ENCODE data around the gene TMEM86B.

Gene TMEM86B

DNA sequence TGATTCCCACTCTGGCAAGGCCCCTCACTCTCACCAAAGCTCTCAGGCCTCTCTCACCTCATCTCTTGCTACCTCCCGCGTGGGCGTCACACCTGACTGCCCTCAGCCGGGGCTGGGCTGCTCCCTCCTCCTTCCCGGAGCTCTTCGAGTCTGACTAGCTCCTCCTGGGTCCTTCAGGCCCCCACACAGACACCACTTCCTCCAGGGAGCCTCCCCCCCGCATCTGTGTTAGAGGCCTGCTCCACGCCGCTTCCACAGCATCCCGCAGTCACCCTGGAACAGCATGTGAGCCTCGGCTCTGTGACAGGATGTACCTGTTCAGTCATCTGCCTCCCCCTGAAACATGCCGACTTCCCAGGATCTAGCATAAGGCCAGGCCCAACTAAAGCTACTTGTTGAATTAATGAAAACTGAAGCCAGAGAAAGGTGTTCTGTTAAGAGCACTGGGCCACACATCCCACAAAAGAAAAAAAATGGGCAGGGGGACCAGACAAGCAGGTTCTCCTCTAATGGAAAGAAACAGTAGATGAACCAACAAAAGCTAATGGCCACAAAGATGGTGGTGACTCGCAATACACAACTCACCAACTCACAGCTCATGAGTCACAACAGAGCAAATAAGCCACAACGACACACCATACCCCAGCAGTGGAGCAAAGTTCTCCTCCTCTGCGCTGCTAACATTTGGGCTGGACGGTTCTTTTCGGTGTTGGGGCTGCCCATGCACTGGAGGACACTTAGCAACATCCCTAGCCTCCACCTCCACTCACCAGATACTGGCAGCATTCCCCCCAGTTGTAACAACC, 27.3 kb upstream of the TMEM86B start:
- 0 out of 2 replicates have a peak overlapping the region, but pooled peaks have one; percentile 84 for H3K4me3 ChIP-seq (ENCODE audit: low read length)
- peak overlapping the region; percentile 37; the same call in 1 of the 2 replicates for H3K9ac ChIP-seq (ENCODE audit: low read depth, low read length)
- no peaks in the 10 kb centered on the region; the same call in 1 of the 2 replicates for H3K36me3 ChIP-seq (ENCODE audit: insufficient read depth, low read depth, low read length)
- peaks cover 11% of the 10 kb centered on the region for H3K4me1 ChIP-seq (ENCODE audit: insufficient read depth, low read length)
- no peaks in the 10 kb centered on the region for H3K9me3 ChIP-seq (ENCODE audit: insufficient read depth, low read depth, low read length)
- H3K27ac ChIP-seq (ENCODE audit: low read length): no peak overlapping the region
- H3K27me3 ChIP-seq (ENCODE audit: insufficient read depth, low read length): no peaks in the 10 kb centered on the region

DNA sequence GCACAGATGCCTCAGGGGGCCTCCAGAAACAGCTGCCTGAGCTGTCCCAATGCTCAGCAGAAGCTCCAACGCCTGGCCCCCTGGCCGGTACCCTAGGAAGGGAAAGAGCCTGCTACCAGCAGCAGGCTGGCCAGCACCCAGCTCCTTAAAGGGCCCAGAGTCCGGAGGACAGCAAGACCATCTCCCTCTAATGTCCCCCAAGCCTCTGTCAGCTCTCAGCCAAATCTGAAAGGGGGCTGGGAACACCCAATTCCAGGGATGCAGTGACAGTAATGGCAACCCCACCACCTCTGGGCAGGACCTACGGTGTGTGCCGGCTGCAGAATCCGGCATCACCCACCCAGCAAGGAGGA, 26.0 kb upstream of the TMEM86B start:
- H3K4me3 ChIP-seq (ENCODE audit: low read length): no peak overlapping the region
- no peaks in the 10 kb centered on the region for H3K27me3 ChIP-seq (ENCODE audit: insufficient read depth, low read length)
- no peaks in the 10 kb centered on the region for H3K9me3 ChIP-seq (ENCODE audit: insufficient read depth, low read depth, low read length)
- peaks cover 8% of the 10 kb centered on the region for H3K4me1 ChIP-seq (ENCODE audit: insufficient read depth, low read length)
- H3K9ac ChIP-seq (ENCODE audit: low read depth, low read length): no peak overlapping the region; the same call in 1 of the 2 replicates
- H3K27ac ChIP-seq (ENCODE audit: low read length): no peak overlapping the region
- H3K36me3 ChIP-seq (ENCODE audit: insufficient read depth, low read depth, low read length): no peaks in the 10 kb centered on the region; the same call in 1 of the 2 replicates

GRCh38 chr19:55253842-55254624, 25.5 kb upstream of the TMEM86B start:
- Histone ChIP-seq H3K27ac (ENCODE audit: low read length) (no peak overlapping the region), H3K9ac (ENCODE audit: low read depth, low read length) (no peak overlapping the region; the same call in 1 of the 2 replicates), H3K27me3 (ENCODE audit: insufficient read depth, low read length) (no peaks in the 10 kb centered on the region), H3K9me3 (ENCODE audit: insufficient read depth, low read depth, low read length) (no peaks in the 10 kb centered on the region), H3K36me3 (ENCODE audit: insufficient read depth, low read depth, low read length) (no peaks in the 10 kb centered on the region; the same call in 1 of the 2 replicates), H3K4me1 (ENCODE audit: insufficient read depth, low read length) (peaks cover 8% of the 10 kb centered on the region), H3K4me3 (ENCODE audit: low read length) (no peak overlapping the region)

- no peaks in the 10 kb centered on the region for H3K27me3 ChIP-seq (ENCODE audit: insufficient read depth, low read length)
- no peaks in the 10 kb centered on the region for H3K9me3 ChIP-seq (ENCODE audit: insufficient read depth, low read depth, low read length)
- no peaks in the 10 kb centered on the region; the same call in 1 of the 2 replicates for H3K36me3 ChIP-seq (ENCODE audit: insufficient read depth, low read depth, low read length)
- H3K9ac ChIP-seq (ENCODE audit: low read depth, low read length): peak overlapping the region; percentile 27
- peaks cover 8% of the 10 kb centered on the region for H3K4me1 ChIP-seq (ENCODE audit: insufficient read depth, low read length)
- no peak overlapping the region for H3K4me3 ChIP-seq (ENCODE audit: low read length)
- H3K27ac ChIP-seq (ENCODE audit: low read length): no peak overlapping the region
These were observed 24.4 kb upstream of the TMEM86B start for GRCh38 chr19:55252760-55253663.

DNA sequence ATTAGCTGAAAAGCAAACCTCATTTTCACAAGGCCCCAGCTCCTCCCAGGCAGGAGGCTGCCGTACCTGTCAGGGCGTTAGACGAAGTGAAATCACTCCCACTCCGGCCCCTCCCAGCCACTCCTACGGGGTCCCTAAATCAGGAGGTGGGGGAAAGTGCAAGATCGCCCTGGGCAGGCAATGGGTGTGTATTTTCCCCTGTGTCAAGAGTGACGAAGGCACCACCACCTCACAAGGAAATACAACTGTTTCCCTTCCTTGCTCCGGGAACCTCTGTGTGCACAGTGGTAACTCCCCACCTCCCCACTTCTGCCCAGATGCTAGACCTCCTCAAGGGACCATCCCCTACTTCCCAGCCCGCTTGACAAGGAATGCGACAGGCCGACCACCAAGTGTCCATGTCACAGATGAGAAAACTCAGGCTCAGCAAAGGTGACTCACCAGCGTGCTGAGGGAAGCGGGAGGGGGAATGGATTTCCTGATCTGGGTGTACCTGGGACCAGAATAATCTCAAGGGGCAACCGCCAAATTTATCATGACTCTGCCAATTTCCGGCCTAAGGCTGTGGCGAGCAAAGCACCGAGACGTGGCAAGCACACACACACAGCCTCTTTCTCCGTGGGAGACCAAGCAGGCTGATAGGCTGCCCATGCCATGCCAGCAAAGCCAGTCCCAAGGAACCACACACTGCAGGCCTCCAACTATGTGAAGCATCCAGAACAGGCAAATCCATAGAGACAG, 22.9 kb upstream of the TMEM86B start:
- Histone ChIP-seq H3K27me3 (ENCODE audit: insufficient read depth, low read length) (no peaks in the 10 kb centered on the region), H3K9me3 (ENCODE audit: insufficient read depth, low read depth, low read length) (no peaks in the 10 kb centered on the region), H3K36me3 (ENCODE audit: insufficient read depth, low read depth, low read length) (peaks cover 4% of the 10 kb centered on the region), H3K4me3 (ENCODE audit: low read length) (no peak overlapping the region), H3K9ac (ENCODE audit: low read depth, low read length) (no peak overlapping the region; the same call in 1 of the 2 replicates), H3K27ac (ENCODE audit: low read length) (no peak overlapping the region), H3K4me1 (ENCODE audit: insufficient read depth, low read length) (0 out of 2 replicates have a peak, but pooled peaks cover 2% of the 10 kb centered on the region)

- H3K4me3 ChIP-seq (ENCODE audit: low read length): no peak overlapping the region
- H3K9me3 ChIP-seq (ENCODE audit: insufficient read depth, low read depth, low read length): no peaks in the 10 kb centered on the region
- H3K4me1 ChIP-seq (ENCODE audit: insufficient read depth, low read length): no peaks in the 10 kb centered on the region
- no peak overlapping the region for H3K27ac ChIP-seq (ENCODE audit: low read length)
- H3K9ac ChIP-seq (ENCODE audit: low read depth, low read length): no peak overlapping the region
- H3K27me3 ChIP-seq (ENCODE audit: insufficient read depth, low read length): no peaks in the 10 kb centered on the region
- H3K36me3 ChIP-seq (ENCODE audit: insufficient read depth, low read depth, low read length): peaks cover 13% of the 10 kb centered on the region
These were observed 21.9 kb upstream of the TMEM86B start for GRCh38 chr19:55250262-55251036.

DNA sequence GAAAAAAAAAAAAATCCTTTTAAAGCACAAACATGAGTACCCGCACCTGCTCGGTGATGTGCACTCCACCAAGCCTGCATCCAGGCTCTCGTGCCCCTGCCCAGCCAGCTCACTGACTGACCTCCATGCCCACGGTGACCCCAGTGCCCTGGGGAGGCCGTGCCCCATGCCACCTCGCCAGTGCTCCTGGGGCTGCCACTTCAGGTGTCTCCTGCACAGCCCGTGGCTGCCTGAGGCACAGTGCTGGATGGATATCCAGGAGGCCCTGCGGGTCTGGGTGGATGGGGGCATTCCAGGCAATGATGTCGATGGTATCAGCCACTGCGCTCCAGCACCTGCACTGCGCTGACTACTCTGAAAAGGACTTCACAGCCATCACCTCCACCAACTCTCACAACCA, 21.3 kb upstream of the TMEM86B start:
- Histone ChIP-seq H3K9me3 (ENCODE audit: insufficient read depth, low read depth, low read length) (no peaks in the 10 kb centered on the region), H3K4me3 (ENCODE audit: low read length) (no peak overlapping the region), H3K4me1 (ENCODE audit: insufficient read depth, low read length) (no peaks in the 10 kb centered on the region), H3K27ac (ENCODE audit: low read length) (no peak overlapping the region), H3K27me3 (ENCODE audit: insufficient read depth, low read length) (no peaks in the 10 kb centered on the region), H3K36me3 (ENCODE audit: insufficient read depth, low read depth, low read length) (peaks cover 19% of the 10 kb centered on the region), H3K9ac (ENCODE audit: low read depth, low read length) (no peak overlapping the region)

DNA sequence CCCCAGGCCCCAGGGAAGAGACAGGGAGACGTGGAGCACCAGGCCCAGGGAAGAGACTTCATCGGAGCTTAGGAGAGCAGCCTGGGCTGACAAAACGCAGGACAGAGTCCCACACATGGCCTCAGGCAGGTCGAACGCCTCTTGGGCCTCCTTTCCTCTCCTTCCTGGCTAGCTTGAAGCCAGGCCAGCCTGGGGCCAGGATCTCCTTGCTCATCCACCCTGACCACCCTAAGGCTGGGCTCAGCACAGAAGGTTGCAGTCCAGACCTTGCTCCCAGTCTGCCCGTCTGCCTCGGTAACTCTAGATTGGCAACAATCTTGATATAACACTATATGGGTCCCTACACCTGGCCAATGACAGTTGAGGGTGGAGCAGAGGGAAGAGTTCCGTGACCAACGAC, 20.1 kb upstream of the TMEM86B start:
- H3K4me3 ChIP-seq (ENCODE audit: low read length): no peak overlapping the region
- peaks cover 31% of the 10 kb centered on the region for H3K36me3 ChIP-seq (ENCODE audit: insufficient read depth, low read depth, low read length)
- no peaks in the 10 kb centered on the region for H3K9me3 ChIP-seq (ENCODE audit: insufficient read depth, low read depth, low read length)
- H3K27ac ChIP-seq (ENCODE audit: low read length): no peak overlapping the region
- H3K4me1 ChIP-seq (ENCODE audit: insufficient read depth, low read length): no peaks in the 10 kb centered on the region
- no peak overlapping the region for H3K9ac ChIP-seq (ENCODE audit: low read depth, low read length)
- no peaks in the 10 kb centered on the region for H3K27me3 ChIP-seq (ENCODE audit: insufficient read depth, low read length)

DNA sequence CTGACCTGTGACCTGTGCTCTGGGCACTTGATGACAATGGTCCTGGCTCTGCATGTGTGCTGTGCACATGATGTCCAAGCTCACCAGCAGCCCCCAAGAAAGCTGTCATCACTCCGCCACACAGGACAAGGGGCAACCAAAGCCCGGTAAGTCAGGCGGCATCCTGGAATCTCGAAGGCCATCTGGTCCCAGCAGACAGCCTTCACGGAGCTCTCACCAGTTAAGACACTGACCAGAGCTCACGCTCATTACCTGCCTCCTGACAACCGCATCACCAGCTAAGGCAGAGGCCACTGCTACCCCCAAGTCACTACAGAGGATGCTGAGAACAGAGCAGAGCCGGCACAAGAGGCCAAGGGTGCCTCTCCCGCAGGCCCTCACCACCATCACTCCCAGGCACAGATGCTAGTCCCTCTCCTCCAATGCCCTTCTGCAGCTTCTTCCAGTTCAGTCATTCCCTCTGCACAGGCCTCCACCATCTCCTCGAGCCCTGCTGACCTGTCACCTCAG, 19.7 kb upstream of the TMEM86B start:
- no peak overlapping the region for H3K4me3 ChIP-seq (ENCODE audit: low read length)
- no peak overlapping the region for H3K27ac ChIP-seq (ENCODE audit: low read length)
- H3K4me1 ChIP-seq (ENCODE audit: insufficient read depth, low read length): no peaks in the 10 kb centered on the region
- no peaks in the 10 kb centered on the region for H3K27me3 ChIP-seq (ENCODE audit: insufficient read depth, low read length)
- no peaks in the 10 kb centered on the region for H3K9me3 ChIP-seq (ENCODE audit: insufficient read depth, low read depth, low read length)
- H3K9ac ChIP-seq (ENCODE audit: low read depth, low read length): no peak overlapping the region
- H3K36me3 ChIP-seq (ENCODE audit: insufficient read depth, low read depth, low read length): peaks cover 35% of the 10 kb centered on the region

DNA sequence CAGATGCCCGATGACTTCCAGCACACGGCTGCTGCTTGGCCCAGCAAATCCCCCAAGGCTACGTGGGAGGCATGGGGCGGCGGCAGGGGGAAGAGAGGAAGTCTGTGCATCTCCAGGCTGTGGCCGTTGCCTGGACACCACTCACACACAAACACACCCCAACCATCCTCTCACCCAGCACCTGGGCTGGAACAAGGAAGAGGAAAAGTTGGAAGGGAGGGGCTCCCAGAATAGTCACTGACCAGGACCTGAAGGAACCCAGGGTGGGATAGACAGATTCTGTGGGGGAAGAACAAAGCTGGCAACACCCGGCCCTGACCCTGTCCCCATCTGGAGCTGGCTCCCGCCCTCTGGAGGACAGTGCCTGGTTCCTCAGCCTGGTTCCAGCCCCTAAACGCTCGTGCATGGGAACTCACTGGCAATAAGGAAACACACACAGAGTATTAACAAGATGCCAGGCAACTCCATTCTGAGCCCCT, 19.1 kb upstream of the TMEM86B start:
- Histone ChIP-seq H3K4me3 (ENCODE audit: low read length) (no peak overlapping the region), H3K27me3 (ENCODE audit: insufficient read depth, low read length) (no peaks in the 10 kb centered on the region), H3K9me3 (ENCODE audit: insufficient read depth, low read depth, low read length) (no peaks in the 10 kb centered on the region), H3K4me1 (ENCODE audit: insufficient read depth, low read length) (no peaks in the 10 kb centered on the region), H3K27ac (ENCODE audit: low read length) (no peak overlapping the region), H3K36me3 (ENCODE audit: insufficient read depth, low read depth, low read length) (peaks cover 41% of the 10 kb centered on the region), H3K9ac (ENCODE audit: low read depth, low read length) (no peak overlapping the region)

Measured in iPS-20b (cell line).